ENCODE results near the gene TTC39B.

Gene TTC39B

GRCh38 chr9:15176836-15177235 is 130.2 kb downstream of the TTC39B start:
- H3K27ac ChIP-seq (ENCODE audit: low read length): no peak overlapping the region
- no peaks in the 10 kb centered on the region for H3K79me2 ChIP-seq (ENCODE audit: low read length)
- H3K9ac ChIP-seq (ENCODE audit: low read length): no peak overlapping the region
- DNase-seq: no peak
- no peaks in the 10 kb centered on the region for H3K27me3 ChIP-seq (replicated peaks; ENCODE audit: insufficient read depth, low read length)
- no peaks in the 10 kb centered on the region for H3F3A ChIP-seq (ENCODE audit: insufficient read depth, low read length)
- TF ChIP-seq EZH2 (optimal IDR thresholded peaks at IDR 0.05; ENCODE audit: low read depth, low read length) (no peak), CTCF (IDR thresholded peaks at IDR 0.05; ENCODE audit: low read length) (no peak), EZH2phosphoT487 (IDR thresholded peaks at IDR 0.05; ENCODE audit: low read length) (no peak)
- no peaks in the 10 kb centered on the region for H3K9me2 ChIP-seq (replicated peaks; ENCODE audit: insufficient read depth, low read length)
- H3K4me1 ChIP-seq (ENCODE audit: low read length): no peaks in the 10 kb centered on the region
- no peak overlapping the region for H2AFZ ChIP-seq (ENCODE audit: low read length)
- no peak overlapping the region for H3K4me2 ChIP-seq (ENCODE audit: low read depth, low read length)
- H3K36me3 ChIP-seq (replicated peaks; ENCODE audit: insufficient read depth, low read length): no peaks in the 10 kb centered on the region
- no peak overlapping the region for H3K4me3 ChIP-seq (ENCODE audit: low read length)
- no peaks in the 10 kb centered on the region for H4K20me1 ChIP-seq (ENCODE audit: insufficient read depth, low read length)
- H3K9me3 ChIP-seq (replicated peaks; ENCODE audit: insufficient read depth, low read length): no peaks in the 10 kb centered on the region

- H3K36me3 ChIP-seq (replicated peaks; ENCODE audit: insufficient read depth, low read length): no peaks in the 10 kb centered on the region
- H2AFZ ChIP-seq (ENCODE audit: low read length): no peak overlapping the region
- H3K9ac ChIP-seq (ENCODE audit: low read length): no peak overlapping the region
- TF ChIP-seq EZH2phosphoT487 (IDR thresholded peaks at IDR 0.05; ENCODE audit: low read length) (no peak), CTCF (IDR thresholded peaks at IDR 0.05; ENCODE audit: low read length) (no peak), EZH2 (optimal IDR thresholded peaks at IDR 0.05; ENCODE audit: low read depth, low read length) (no peak)
- no peaks in the 10 kb centered on the region for H3K79me2 ChIP-seq (ENCODE audit: low read length)
- H4K20me1 ChIP-seq (ENCODE audit: insufficient read depth, low read length): no peaks in the 10 kb centered on the region
- no peak for DNase-seq
- no peak overlapping the region for H3K27ac ChIP-seq (ENCODE audit: low read length)
- no peaks in the 10 kb centered on the region for H3K9me2 ChIP-seq (replicated peaks; ENCODE audit: insufficient read depth, low read length)
- H3K4me3 ChIP-seq (ENCODE audit: low read length): no peak overlapping the region
- no peak overlapping the region for H3K4me2 ChIP-seq (ENCODE audit: low read depth, low read length)
- H3K9me3 ChIP-seq (replicated peaks; ENCODE audit: insufficient read depth, low read length): no peaks in the 10 kb centered on the region
- H3K27me3 ChIP-seq (replicated peaks; ENCODE audit: insufficient read depth, low read length): no peaks in the 10 kb centered on the region
- H3K4me1 ChIP-seq (ENCODE audit: low read length): no peaks in the 10 kb centered on the region
- H3F3A ChIP-seq (ENCODE audit: insufficient read depth, low read length): no peaks in the 10 kb centered on the region
Measured at GRCh38 chr9:15163931-15164330, 143.1 kb downstream of the TTC39B start.

- Histone ChIP-seq H3K36me3 (replicated peaks; ENCODE audit: insufficient read depth, low read length) (no peaks in the 10 kb centered on the region), H3K4me3 (ENCODE audit: low read length) (no peak overlapping the region), H3K79me2 (ENCODE audit: low read length) (no peaks in the 10 kb centered on the region), H3K27ac (ENCODE audit: low read length) (no peak overlapping the region), H3F3A (ENCODE audit: insufficient read depth, low read length) (no peaks in the 10 kb centered on the region), H3K4me2 (ENCODE audit: low read depth, low read length) (no peak overlapping the region), H3K9me3 (replicated peaks; ENCODE audit: insufficient read depth, low read length) (no peaks in the 10 kb centered on the region), H2AFZ (ENCODE audit: low read length) (no peak overlapping the region), H3K9me2 (replicated peaks; ENCODE audit: insufficient read depth, low read length) (no peaks in the 10 kb centered on the region), H3K27me3 (replicated peaks; ENCODE audit: insufficient read depth, low read length) (no peaks in the 10 kb centered on the region), H3K9ac (ENCODE audit: low read length) (no peak overlapping the region), H4K20me1 (ENCODE audit: insufficient read depth, low read length) (no peaks in the 10 kb centered on the region), H3K4me1 (ENCODE audit: low read length) (no peaks in the 10 kb centered on the region)
- no peak for DNase-seq
- TF ChIP-seq CTCF (IDR thresholded peaks at IDR 0.05; ENCODE audit: low read length) (no peak), EZH2 (optimal IDR thresholded peaks at IDR 0.05; ENCODE audit: low read depth, low read length) (no peak), EZH2phosphoT487 (IDR thresholded peaks at IDR 0.05; ENCODE audit: low read length) (no peak)
Measured at GRCh38 chr9:15161753-15162152, 145.3 kb downstream of the TTC39B start.

Data from MM.1S (cell line).